Brain microvascular endothelial cell (primary cell): ENCODE results near the gene TERT.

Experiments
- DNase-seq: peaks from one replicate; pipeline ENCODE4 v3.0.0-alpha.2; 2020
- H3K27ac ChIP-seq: fragments of 250-450 bp; sonication (Bioruptor Pico); 2 replicates; pipeline ENCODE4 v1.5.1; 2020; ENCODE audit warnings: mild to moderate bottlenecking, moderate library complexity
- H3K27me3 ChIP-seq: fragments of 250-450 bp; sonication (Bioruptor Pico); replicated peaks from 2 replicates; pipeline ENCODE4 v1.5.1; 2020; ENCODE audit warnings: mild to moderate bottlenecking
- H3K36me3 ChIP-seq: fragments of 250-450 bp; sonication (Bioruptor Pico); replicated peaks from 2 replicates; pipeline ENCODE4 v1.5.1; 2020; ENCODE audit warnings: mild to moderate bottlenecking
- H3K4me3 ChIP-seq: 2 replicates; pipeline ENCODE4 v1.5.1; 2011; ENCODE audit warnings: low read depth, mild to moderate bottlenecking, control low read depth, low read length, moderate library complexity
- in situ Hi-C: cut with HindIII; loops from 2 replicates; pipeline ENCODE4 v1.10.0; 2017; ENCODE audit warnings: low sequenced_read_pairs, low pct_ligation_motif_present
- TF ChIP-seq, protein P1 (sequence below): IDR thresholded peaks from 2 replicates; pipeline ENCODE4 v1.5.1; 2011; ENCODE audit warnings: low read depth, mild to moderate bottlenecking, moderate library complexity, low read length, control low read depth, inconsistent platforms; ENCODE audit errors: missing control alignments

The TERT gene

DNA sequence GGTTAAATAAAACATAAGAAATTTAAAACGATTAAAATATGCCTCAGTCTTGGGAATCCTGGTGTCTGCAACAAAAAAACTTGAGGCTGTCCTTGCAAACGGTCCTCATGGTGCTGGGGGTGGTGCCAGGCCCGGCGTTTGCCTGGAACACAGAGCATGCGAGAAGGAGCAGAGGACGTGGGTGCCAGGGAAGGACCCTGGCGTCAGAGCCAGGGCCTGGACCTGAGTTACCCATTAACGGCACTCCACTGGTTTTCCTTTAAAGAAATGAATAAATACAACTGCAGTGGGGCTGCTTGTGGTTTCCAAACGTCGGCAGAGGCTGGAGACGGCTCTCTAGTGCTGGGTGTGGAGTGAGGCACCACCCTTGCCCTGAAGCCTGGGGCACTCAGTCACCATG lies 69.8 kb downstream of the TERT start, which contains the start of gene SLC6A18:
Gene SLC6A18, plus strand, starts transcription at position 301 of the 400 bp plus-strand sequence. Its CDS starts 97 bp downstream, at position 398.
- Histone ChIP-seq H3K36me3 (no peaks in the 10 kb centered on the region), H3K27ac (no peak within 1 kb of the TSS), H3K27me3 (no peaks in the 10 kb centered on the region), H3K4me3 (no peak within 1 kb of the TSS)
- TF ChIP-seq, protein P1, sequence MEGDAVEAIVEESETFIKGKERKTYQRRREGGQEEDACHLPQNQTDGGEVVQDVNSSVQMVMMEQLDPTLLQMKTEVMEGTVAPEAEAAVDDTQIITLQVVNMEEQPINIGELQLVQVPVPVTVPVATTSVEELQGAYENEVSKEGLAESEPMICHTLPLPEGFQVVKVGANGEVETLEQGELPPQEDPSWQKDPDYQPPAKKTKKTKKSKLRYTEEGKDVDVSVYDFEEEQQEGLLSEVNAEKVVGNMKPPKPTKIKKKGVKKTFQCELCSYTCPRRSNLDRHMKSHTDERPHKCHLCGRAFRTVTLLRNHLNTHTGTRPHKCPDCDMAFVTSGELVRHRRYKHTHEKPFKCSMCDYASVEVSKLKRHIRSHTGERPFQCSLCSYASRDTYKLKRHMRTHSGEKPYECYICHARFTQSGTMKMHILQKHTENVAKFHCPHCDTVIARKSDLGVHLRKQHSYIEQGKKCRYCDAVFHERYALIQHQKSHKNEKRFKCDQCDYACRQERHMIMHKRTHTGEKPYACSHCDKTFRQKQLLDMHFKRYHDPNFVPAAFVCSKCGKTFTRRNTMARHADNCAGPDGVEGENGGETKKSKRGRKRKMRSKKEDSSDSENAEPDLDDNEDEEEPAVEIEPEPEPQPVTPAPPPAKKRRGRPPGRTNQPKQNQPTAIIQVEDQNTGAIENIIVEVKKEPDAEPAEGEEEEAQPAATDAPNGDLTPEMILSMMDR = no peak
- in situ Hi-C loops = no loop called here
- DNase-seq = no peak

DNA sequence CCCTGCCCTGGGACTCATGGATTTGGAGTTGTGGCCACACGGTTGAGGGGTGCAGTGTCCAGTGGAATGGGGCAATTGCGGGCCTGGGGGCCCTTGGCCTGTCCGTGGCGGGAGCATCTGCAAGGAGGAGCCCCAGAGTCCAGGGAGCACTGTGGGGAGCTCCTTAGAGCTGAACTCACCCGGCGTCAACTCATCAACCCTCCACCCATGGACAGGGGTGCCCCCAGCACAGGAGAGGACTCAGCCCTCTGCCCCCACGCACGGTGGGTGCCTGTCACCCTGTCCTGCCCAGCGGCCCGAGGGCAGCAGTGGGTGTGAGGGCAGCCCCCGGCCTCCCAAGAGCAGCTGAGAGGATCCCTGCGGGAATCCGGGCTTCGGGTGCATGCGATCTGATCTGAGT lies 70.2 kb downstream of the TERT start:
- H3K27me3 ChIP-seq = no peaks in the 10 kb centered on the region
- in situ Hi-C loops = loop anchor here (25.0 kb wide), 1 partner anchor 88 kb away; no protein-coding TSS in a partner anchor
- no peak overlapping the region for H3K4me3 ChIP-seq
- no peaks in the 10 kb centered on the region for H3K36me3 ChIP-seq
- no peak overlapping the region for H3K27ac ChIP-seq
- no peak for DNase-seq
- TF ChIP-seq, protein P1 = no peak

DNA sequence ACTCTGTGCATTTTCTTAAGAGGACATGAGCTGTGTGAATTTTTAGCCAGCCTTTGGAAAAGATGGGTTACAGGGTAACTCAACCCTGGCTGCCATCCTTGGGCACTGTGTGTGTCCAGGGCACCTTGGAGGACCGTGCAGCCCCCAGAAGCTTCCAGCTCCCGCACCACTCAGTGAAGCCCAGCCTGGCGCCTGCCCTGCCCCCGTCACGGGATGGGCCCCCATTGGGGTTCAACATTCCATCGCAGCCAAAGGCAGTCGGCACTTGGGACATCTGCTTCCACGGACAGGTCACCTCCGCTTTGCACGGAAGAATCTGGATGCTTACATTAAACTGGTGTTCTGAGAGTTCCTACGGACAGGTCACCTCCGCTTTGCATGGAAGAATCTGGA lies 71.6 kb downstream of the TERT start:
- in situ Hi-C loops = loop anchor here (25.0 kb wide), 1 partner anchor 89 kb away; no protein-coding TSS in a partner anchor
- Histone ChIP-seq H3K36me3 (no peaks in the 10 kb centered on the region), H3K27ac (no peak overlapping the region), H3K4me3 (no peak overlapping the region), H3K27me3 (no peaks in the 10 kb centered on the region)
- no peak for DNase-seq
- TF ChIP-seq, protein P1 = no peak

DNA sequence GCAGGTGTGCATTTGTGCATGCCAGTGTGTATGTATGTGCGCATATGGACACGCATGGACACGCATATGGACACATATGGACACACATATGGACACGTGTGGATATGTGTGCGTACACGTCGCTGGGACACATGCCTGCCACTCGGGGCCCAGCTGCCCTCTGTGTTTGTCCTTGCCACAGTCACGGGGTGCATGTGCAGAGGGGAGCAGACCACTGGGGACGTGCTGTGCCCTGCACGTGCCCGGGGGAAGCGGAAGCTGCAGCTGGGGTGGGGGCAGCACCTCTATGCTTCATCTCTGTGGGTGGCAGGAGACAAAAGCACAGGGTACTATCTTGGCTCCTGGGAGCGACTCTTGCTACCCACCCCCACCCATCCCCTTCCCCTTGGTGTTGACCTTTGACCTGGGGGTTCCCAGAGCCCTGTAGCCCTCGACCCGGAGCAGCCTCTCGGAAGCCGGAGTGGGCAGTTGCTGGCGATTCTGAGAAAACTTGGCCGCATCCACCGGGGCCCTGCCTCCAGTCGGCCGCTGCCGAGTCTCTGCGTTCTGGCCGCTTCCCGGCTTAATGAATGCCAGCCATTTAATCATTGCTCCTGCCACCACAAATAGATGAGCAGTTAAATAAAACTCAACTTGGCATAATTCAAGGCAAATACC lies 72.1 kb downstream of the TERT start:
- in situ Hi-C loops = loop anchor here (25.0 kb wide), 1 partner anchor 90 kb away; no protein-coding TSS in a partner anchor
- H3K4me3 ChIP-seq = no peak overlapping the region
- no peak overlapping the region for H3K27ac ChIP-seq
- H3K27me3 ChIP-seq = no peaks in the 10 kb centered on the region
- DNase-seq = no peak
- H3K36me3 ChIP-seq = no peaks in the 10 kb centered on the region
- TF ChIP-seq, protein P1 = no peak

DNA sequence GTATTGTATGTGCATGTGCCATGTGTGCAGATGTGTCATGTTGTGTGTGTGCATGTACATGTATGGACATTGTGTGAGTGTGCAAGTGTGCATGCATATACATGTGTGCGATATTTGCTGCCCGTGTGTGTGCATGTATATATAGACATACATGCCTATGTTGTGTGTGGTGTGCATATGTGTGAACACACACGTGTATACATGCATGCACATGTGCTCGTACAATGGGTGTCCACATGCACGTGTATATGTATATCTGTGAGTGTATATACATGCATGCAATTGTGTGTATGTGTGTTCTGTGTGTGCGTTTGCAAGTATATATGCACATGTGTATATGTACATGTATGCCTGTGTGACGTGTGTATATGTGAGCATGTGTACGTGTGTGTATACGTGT lies 72.7 kb downstream of the TERT start:
- no peaks in the 10 kb centered on the region for H3K36me3 ChIP-seq
- H3K27ac ChIP-seq = no peak overlapping the region
- no peak overlapping the region for H3K4me3 ChIP-seq
- DNase-seq = no peak
- in situ Hi-C loops = loop anchor here (25.0 kb wide), 1 partner anchor 90 kb away; no protein-coding TSS in a partner anchor
- H3K27me3 ChIP-seq = no peaks in the 10 kb centered on the region
- TF ChIP-seq, protein P1 = no peak
